WI38 (cell line): ENCODE data around the gene MBP.

ENCODE experiments used
- H3K4me3 ChIP-seq: 2 replicates; pipeline ENCODE4 v1.5.1; 2011; ENCODE audit warnings: low read depth, mild to moderate bottlenecking, control low read depth, low read length
- CTCF ChIP-seq: IDR thresholded peaks from 2 replicates; pipeline ENCODE4 v1.5.1; 2012; ENCODE audit warnings: low read depth, mild to moderate bottlenecking, control low read depth, low read length

MBP gene

GRCh38 chr18:77065221-77065981, 67.2 kb downstream of the MBP start:
- TF ChIP-seq CTCF: no peak
- no peak overlapping the region for H3K4me3 ChIP-seq

GRCh38 chr18:77063260-77063659, 69.3 kb downstream of the MBP start:
- H3K4me3 ChIP-seq: no peak overlapping the region
- no peak for TF ChIP-seq CTCF

GRCh38 chr18:77062518-77063003, 70.0 kb downstream of the MBP start:
- no peak overlapping the region for H3K4me3 ChIP-seq
- TF ChIP-seq CTCF: no peak

- H3K4me3 ChIP-seq: no peak overlapping the region
- no peak for TF ChIP-seq CTCF
These were observed 70.6 kb downstream of the MBP start for GRCh38 chr18:77061946-77062517.

- no peak overlapping the region for H3K4me3 ChIP-seq
- TF ChIP-seq CTCF: no peak
These were observed 71.2 kb downstream of the MBP start for GRCh38 chr18:77061281-77061945.

GRCh38 chr18:77060151-77060550, 72.4 kb downstream of the MBP start:
- no peak overlapping the region for H3K4me3 ChIP-seq
- TF ChIP-seq CTCF: no peak
